WERI-Rb-1 (cell line): ENCODE measurements around the gene SCGN.

Source experiments
- DNase-seq: peaks from one replicate; pipeline ENCODE4 v3.0.0-alpha.2; 2020
- H3K27ac ChIP-seq: fragments of 250-450 bp; sonication (Bioruptor Pico); 2 replicates; pipeline ENCODE4 v1.5.1; 2020; ENCODE audit warnings: mild to moderate bottlenecking, moderate library complexity
- H3K27me3 ChIP-seq: fragments of 250-450 bp; sonication (Bioruptor Pico); 2 replicates; pipeline ENCODE4 v1.5.1; 2021; ENCODE audit warnings: mild to moderate bottlenecking, low read depth, moderate library complexity; ENCODE audit not compliant: insufficient read depth, severe bottlenecking
- H3K36me3 ChIP-seq: fragments of 250-450 bp; sonication (Bioruptor Pico); 2 replicates; pipeline ENCODE4 v1.5.1; 2020; ENCODE audit warnings: mild to moderate bottlenecking, moderate library complexity
- H3K4me3 ChIP-seq: 2 replicates; pipeline ENCODE4 v1.5.1; 2011; ENCODE audit warnings: low read depth, mild to moderate bottlenecking, control low read depth, low read length
- H3K9me3 ChIP-seq: fragments of 250-450 bp; sonication (Bioruptor Pico); 2 replicates; pipeline ENCODE4 v1.5.1; 2021; ENCODE audit warnings: mild to moderate bottlenecking, moderate library complexity; ENCODE audit not compliant: severe bottlenecking
- CTCF ChIP-seq: IDR thresholded peaks from 2 replicates; pipeline ENCODE4 v1.5.1; 2011; ENCODE audit warnings: low read depth, mild to moderate bottlenecking, control low read depth, inconsistent platforms, low read length

The SCGN gene

GRCh38 chr6:25649611-25650010, 2.4 kb upstream of the SCGN start:
- no peak for DNase-seq
- no peak overlapping the region for H3K27ac ChIP-seq
- peaks cover 6% of the 10 kb centered on the region for H3K27me3 ChIP-seq

GRCh38 chr6:25655723-25656122, 3.7 kb downstream of the SCGN start:
- Histone ChIP-seq H3K36me3 (no peaks in the 10 kb centered on the region), H3K4me3 (no peak overlapping the region), H3K27ac (no peak overlapping the region), H3K27me3 (peaks cover 6% of the 10 kb centered on the region), H3K9me3 (no peaks in the 10 kb centered on the region)
- no peak for TF ChIP-seq CTCF
- DNase-seq, result no peak

More at GRCh38 chr6:25649611-25650010, 2.4 kb upstream of the SCGN start:
- H3K4me3 ChIP-seq, result no peak overlapping the region
- H3K9me3 ChIP-seq, result no peaks in the 10 kb centered on the region
- no peaks in the 10 kb centered on the region for H3K36me3 ChIP-seq
- no peak for TF ChIP-seq CTCF

GRCh38 chr6:25659633-25660368, 7.8 kb downstream of the SCGN start:
- Histone ChIP-seq H3K27ac (no peak overlapping the region), H3K27me3 (no peaks in the 10 kb centered on the region), H3K4me3 (no peak overlapping the region), H3K36me3 (no peaks in the 10 kb centered on the region), H3K9me3 (no peaks in the 10 kb centered on the region)
- no peak for DNase-seq
- TF ChIP-seq CTCF, result no peak

- DNase-seq, result peak; percentile 52
- H3K36me3 ChIP-seq, result no peaks in the 10 kb centered on the region
- no peak for TF ChIP-seq CTCF
- H3K4me3 ChIP-seq, result no peak overlapping the region
- H3K27ac ChIP-seq, result no peak overlapping the region
- H3K9me3 ChIP-seq, result no peaks in the 10 kb centered on the region
- no peaks in the 10 kb centered on the region for H3K27me3 ChIP-seq
Measured at GRCh38 chr6:25660512-25660911, 8.5 kb downstream of the SCGN start.

- Histone ChIP-seq H3K4me3 (no peak overlapping the region), H3K27me3 (no peaks in the 10 kb centered on the region)
- no peak for DNase-seq
Measured at GRCh38 chr6:25661129-25661779, 9.2 kb downstream of the SCGN start.

More at GRCh38 chr6:25661129-25661779, 9.2 kb downstream of the SCGN start:
- Histone ChIP-seq H3K36me3 (no peaks in the 10 kb centered on the region), H3K27ac (no peak overlapping the region), H3K9me3 (no peaks in the 10 kb centered on the region)
- TF ChIP-seq CTCF, result no peak
